Fibroblast of lung (primary cell): ENCODE data around the gene CNTNAP3B.
"Not testable (repeated sequence)": the region's sequence is repeated elsewhere in the genome, so short reads cannot be mapped to it uniquely, and the experiment has no call there.

Source experiments
- CTCF ChIP-seq, 2 donors: IDR thresholded peaks in 1 of 2; conservative IDR thresholded peaks in 1 of 2; 1 replicate in 1 of 2; 2 replicates in 1 of 2; pipeline ENCODE4 v1.5.1; 2011 to 2012; ENCODE audit warnings: low read length in 2 of 2, control low read depth in 1 of 2, inconsistent platforms in 1 of 2, low read depth in 1 of 2, mild to moderate bottlenecking in 1 of 2
- EZH2 ChIP-seq: IDR thresholded peaks from 2 replicates; pipeline ENCODE4 v1.5.1; 2012; ENCODE audit warnings: low read length, control low read depth, mild to moderate bottlenecking; ENCODE audit errors: missing control alignments

- TF ChIP-seq CTCF (conservative IDR thresholded peaks at IDR 0.05 in 1 of 2, IDR thresholded peaks at IDR 0.05 in 1 of 2; ENCODE audit: low read depth in 1 of 2, low read length in 2 of 2); EZH2: not testable (repeated sequence)
These were observed 154.3 kb downstream of the CNTNAP3B start for GRCh38 chr9:41974906-41975305.
